Astrocyte (in vitro differentiated cells and primary cell): Measurements from ENCODE around the gene SMIM31. TPM values are rescaled to one million over a fixed set of nuclear protein-coding genes. Genes with fewer than 3 reads are reported as not detected.

Experiments used
- DNase-seq: peaks from one replicate; pipeline ENCODE4 v3.0.0-alpha.2; 2010; ENCODE audit warnings: low read depth
- FAIRE-seq: peaks from 2 replicates; lab custom pipeline; 2011; peaks lifted over from hg19 to GRCh38; lab: Jason Lieb, UNC
- H2AFZ ChIP-seq: 2 replicates; pipeline ENCODE4 v1.6.0; 2012; ENCODE audit warnings: low read depth, low read length, inconsistent platforms
- H3K27ac ChIP-seq: 2 replicates; pipeline ENCODE4 v1.5.1; 2011; ENCODE audit warnings: low read depth, low read length, inconsistent platforms
- H3K27me3 ChIP-seq: 2 replicates; pipeline ENCODE4 v1.6.0; 2011; ENCODE audit warnings: low read length, inconsistent platforms; ENCODE audit not compliant: insufficient read depth
- H3K36me3 ChIP-seq: 2 replicates; pipeline ENCODE4 v1.5.1; 2011; ENCODE audit warnings: low read length, inconsistent platforms; ENCODE audit not compliant: insufficient read depth
- H3K4me1 ChIP-seq: 2 replicates; pipeline ENCODE4 v1.5.1; 2011; ENCODE audit warnings: low read length, inconsistent platforms; ENCODE audit not compliant: insufficient read depth
- H3K4me2 ChIP-seq: 2 replicates; pipeline ENCODE4 v1.6.0; 2012; ENCODE audit warnings: low read length, inconsistent platforms
- H3K4me3 ChIP-seq: 2 replicates; pipeline ENCODE4 v1.5.1; 2011; ENCODE audit warnings: low read depth, mild to moderate bottlenecking, low read length, inconsistent platforms; ENCODE audit not compliant: insufficient read depth
- H3K79me2 ChIP-seq: 2 replicates; pipeline ENCODE4 v1.6.0; 2012; ENCODE audit warnings: mild to moderate bottlenecking, low read length, inconsistent platforms; ENCODE audit not compliant: insufficient read depth
- H3K9ac ChIP-seq: 2 replicates; pipeline ENCODE4 v1.6.0; 2012; ENCODE audit warnings: mild to moderate bottlenecking, low read length, inconsistent platforms
- H3K9me3 ChIP-seq: 2 replicates; pipeline ENCODE4 v1.5.1; 2012; ENCODE audit warnings: low read depth, mild to moderate bottlenecking, low read length, inconsistent platforms; ENCODE audit not compliant: insufficient read depth
- H4K20me1 ChIP-seq: 2 replicates; pipeline ENCODE4 v1.6.0; 2012; ENCODE audit warnings: low read length, inconsistent platforms; ENCODE audit not compliant: insufficient read depth
- H3K27ac Mint-ChIP-seq: one replicate; pipeline ENCODE4 v1.8.0; 2021; ENCODE audit warnings: mild to moderate bottlenecking, mixed read lengths; ENCODE audit not compliant: unreplicated experiment
- H3K27me3 Mint-ChIP-seq: one replicate; pipeline ENCODE4 v1.8.0; 2021; ENCODE audit warnings: low read depth, mixed read lengths; ENCODE audit not compliant: unreplicated experiment
- H3K36me3 Mint-ChIP-seq: one replicate; pipeline ENCODE4 v1.8.0; 2021; ENCODE audit warnings: low read depth, mixed read lengths; ENCODE audit not compliant: unreplicated experiment
- H3K4me1 Mint-ChIP-seq: one replicate; pipeline ENCODE4 v1.8.0; 2021; ENCODE audit warnings: low read depth, mixed read lengths; ENCODE audit not compliant: unreplicated experiment
- H3K4me3 Mint-ChIP-seq: one replicate; pipeline ENCODE4 v1.8.0; 2021; ENCODE audit warnings: mild to moderate bottlenecking, moderate library complexity, mixed read lengths; ENCODE audit not compliant: unreplicated experiment
- H3K9me3 Mint-ChIP-seq: one replicate; pipeline ENCODE4 v1.8.0; 2021; ENCODE audit warnings: mild to moderate bottlenecking, mixed read lengths; ENCODE audit not compliant: unreplicated experiment
- CTCF ChIP-seq: IDR thresholded peaks from 2 replicates; pipeline ENCODE4 v1.5.1; 2011; ENCODE audit warnings: low read depth, mild to moderate bottlenecking, inconsistent platforms, low read length, moderate library complexity; ENCODE audit not compliant: insufficient read depth
- EZH2 ChIP-seq: IDR thresholded peaks from 2 replicates; pipeline ENCODE4 v1.6.1; 2012; ENCODE audit warnings: mild to moderate bottlenecking, low read length, inconsistent platforms; ENCODE audit not compliant: insufficient read depth
- total RNA-seq: library from RNA; stranded (reverse); gene quantifications from 2 replicates; pipeline ENCODE4 v1.2.1, GENCODE V29; 2021

The SMIM31 gene
- total RNA-seq, 1 donor from 2014 or later = not detected

DNA sequence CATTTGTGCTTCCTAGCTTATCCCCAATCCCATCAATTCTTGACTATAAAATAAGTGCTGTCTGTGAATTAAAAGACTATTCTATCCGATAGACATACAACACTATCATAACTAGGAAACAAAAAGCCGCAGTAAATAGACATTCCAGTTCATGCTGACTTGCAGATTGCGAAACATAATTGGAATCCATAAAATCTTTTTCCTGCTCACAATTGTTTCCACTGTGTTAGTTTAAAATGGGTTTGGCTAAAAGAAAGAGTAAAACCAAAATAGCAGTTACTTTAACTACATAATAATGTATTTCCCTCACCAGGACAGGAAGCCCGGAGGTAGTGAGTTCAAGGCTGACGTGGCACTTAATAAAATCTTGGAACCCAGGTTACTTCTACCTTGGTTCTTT lies 17.2 kb downstream of the SMIM31 start:
- H2AFZ ChIP-seq = no peak overlapping the region
- no peaks in the 10 kb centered on the region for H3K27me3 Mint-ChIP-seq
- peaks cover 2% of the 10 kb centered on the region for H3K27me3 ChIP-seq
- H3K27ac ChIP-seq = no peak overlapping the region
- DNase-seq (no peak), FAIRE-seq (no peak)
- H3K4me1 ChIP-seq = no peaks in the 10 kb centered on the region
- H3K4me2 ChIP-seq = no peak overlapping the region
- H3K9me3 ChIP-seq = no peaks in the 10 kb centered on the region
- peaks cover 6% of the 10 kb centered on the region for H3K4me1 Mint-ChIP-seq
- H3K4me3 Mint-ChIP-seq = no peak overlapping the region
- H3K36me3 ChIP-seq = no peaks in the 10 kb centered on the region
- no peaks in the 10 kb centered on the region for H3K9me3 Mint-ChIP-seq
- no peaks in the 10 kb centered on the region for H4K20me1 ChIP-seq
- no peak overlapping the region for H3K27ac Mint-ChIP-seq
- no peaks in the 10 kb centered on the region for H3K36me3 Mint-ChIP-seq
- no peak overlapping the region for H3K4me3 ChIP-seq
- no peaks in the 10 kb centered on the region for H3K79me2 ChIP-seq
- no peak overlapping the region for H3K9ac ChIP-seq
- TF ChIP-seq CTCF = no peak
- no peak for TF ChIP-seq EZH2

DNA sequence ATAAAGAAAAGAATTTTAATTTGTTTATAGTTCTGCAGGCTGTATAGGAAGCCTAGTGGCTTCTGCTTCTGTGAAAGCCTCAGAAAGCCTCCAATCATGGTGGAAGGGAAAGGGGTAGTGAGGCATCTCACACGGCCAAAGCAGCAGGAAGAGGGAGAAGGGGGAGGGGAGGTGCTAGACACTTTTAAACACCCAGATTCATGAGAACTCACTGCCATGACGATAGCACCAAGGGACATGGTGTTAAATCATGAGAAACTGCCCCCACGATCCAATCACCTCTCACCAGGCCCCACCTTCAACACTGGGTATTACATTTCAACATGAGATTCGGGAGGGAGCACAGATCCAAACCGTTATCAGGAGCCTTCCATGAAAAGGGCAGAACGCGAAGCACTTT lies 18.1 kb downstream of the SMIM31 start:
- H3K4me2 ChIP-seq = no peak overlapping the region
- Mint-ChIP-seq H3K27ac (no peak overlapping the region), H3K4me3 (no peak overlapping the region), H3K27me3 (no peaks in the 10 kb centered on the region), H3K36me3 (no peaks in the 10 kb centered on the region), H3K4me1 (peaks cover 6% of the 10 kb centered on the region), H3K9me3 (no peaks in the 10 kb centered on the region)
- FAIRE-seq = no peak
- H3K9me3 ChIP-seq = no peaks in the 10 kb centered on the region
- no peaks in the 10 kb centered on the region for H3K79me2 ChIP-seq
- no peaks in the 10 kb centered on the region for H3K4me1 ChIP-seq
- H3K27me3 ChIP-seq = no peaks in the 10 kb centered on the region
- no peak overlapping the region for H3K4me3 ChIP-seq
- no peak overlapping the region for H2AFZ ChIP-seq
- no peak for DNase-seq
- TF ChIP-seq CTCF (no peak), EZH2 (no peak)
- H3K9ac ChIP-seq = no peak overlapping the region
- no peak overlapping the region for H3K27ac ChIP-seq
- no peaks in the 10 kb centered on the region for H3K36me3 ChIP-seq
- H4K20me1 ChIP-seq = no peaks in the 10 kb centered on the region

DNA sequence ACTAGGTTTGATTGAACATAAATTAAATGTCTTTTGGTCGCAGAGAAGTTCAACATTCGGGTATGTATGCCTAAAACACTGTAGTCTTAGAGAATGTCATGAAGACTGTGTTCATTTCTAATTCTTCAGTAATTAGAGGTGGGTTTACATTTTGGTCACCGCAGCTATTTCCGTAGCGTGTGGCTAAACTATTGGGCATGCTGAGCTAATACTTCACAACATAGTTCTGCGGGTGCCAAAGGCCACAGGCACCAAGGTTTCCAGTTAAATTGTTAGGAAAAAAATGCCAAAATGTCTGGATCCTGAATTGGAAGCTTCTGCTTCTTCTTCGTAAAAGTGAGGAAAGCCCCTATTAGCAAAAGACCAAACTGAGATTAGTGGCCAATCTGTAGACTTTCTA lies 25.1 kb downstream of the SMIM31 start:
- H3K27me3 ChIP-seq = no peaks in the 10 kb centered on the region
- Mint-ChIP-seq H3K4me3 (no peak overlapping the region), H3K9me3 (no peaks in the 10 kb centered on the region), H3K27me3 (no peaks in the 10 kb centered on the region), H3K4me1 (peaks cover 6% of the 10 kb centered on the region), H3K36me3 (no peaks in the 10 kb centered on the region), H3K27ac (no peak overlapping the region)
- TF ChIP-seq CTCF (no peak), EZH2 (no peak)
- H2AFZ ChIP-seq = no peak overlapping the region
- DNase-seq (peak; percentile 32), FAIRE-seq (peak; percentile 9)
- H3K36me3 ChIP-seq = no peaks in the 10 kb centered on the region
- H3K27ac ChIP-seq = no peak overlapping the region
- no peak overlapping the region for H3K9ac ChIP-seq
- H3K79me2 ChIP-seq = no peaks in the 10 kb centered on the region
- H4K20me1 ChIP-seq = no peaks in the 10 kb centered on the region
- H3K4me3 ChIP-seq = no peak overlapping the region
- no peaks in the 10 kb centered on the region for H3K9me3 ChIP-seq
- H3K4me2 ChIP-seq = no peak overlapping the region
- no peaks in the 10 kb centered on the region for H3K4me1 ChIP-seq
